SJCRH30 (cell line): Measurements from ENCODE around the gene SPINDOC. TPM values are rescaled to one million over a fixed set of nuclear protein-coding genes. Genes with fewer than 3 reads are reported as not detected.

ENCODE experiments used
- DNase-seq, 2 experiments: peaks; one replicate each; pipeline ENCODE4 v3.0.0-alpha.2; 2015 to 2020
- H3K27ac ChIP-seq: fragments of 250-450 bp; sonication (Bioruptor Pico); 2 replicates; pipeline ENCODE4 v1.5.1; 2020; ENCODE audit warnings: mild to moderate bottlenecking, moderate library complexity
- H3K27me3 ChIP-seq: fragments of 250-450 bp; sonication (Bioruptor Pico); 2 replicates; pipeline ENCODE4 v1.5.1; 2020; ENCODE audit warnings: mild to moderate bottlenecking, moderate library complexity
- H3K36me3 ChIP-seq: fragments of 250-450 bp; sonication (Bioruptor Pico); 2 replicates; pipeline ENCODE4 v1.5.1; 2020; ENCODE audit warnings: mild to moderate bottlenecking, moderate library complexity
- H3K4me1 ChIP-seq: fragments of 250-450 bp; sonication (Bioruptor Pico); 2 replicates; pipeline ENCODE4 v1.5.1; 2020; ENCODE audit warnings: mild to moderate bottlenecking, moderate library complexity
- H3K4me3 ChIP-seq: fragments of 250-450 bp; sonication (Bioruptor Pico); 2 replicates; pipeline ENCODE4 v1.5.1; 2020; ENCODE audit warnings: mild to moderate bottlenecking, moderate library complexity
- H3K9me3 ChIP-seq: fragments of 250-450 bp; sonication (Bioruptor Pico); replicated peaks from 2 replicates; pipeline ENCODE4 v1.5.1; 2020; ENCODE audit warnings: mild to moderate bottlenecking, moderate library complexity
- total RNA-seq: library from RNA; depleted of rRNA; stranded (reverse); fragments of >200 nt; shearing (Covaris generic); gene quantifications from 2 replicates; pipeline ENCODE4 v1.2.3, GENCODE V29; 2014; rRNA removed

Gene SPINDOC
- total RNA-seq, 1 experiment from 2014 or later = 63.7 TPM

- H3K27ac ChIP-seq = no peak overlapping the region
- H3K4me1 ChIP-seq = peaks cover 23% of the 10 kb centered on the region
- 0 out of 2 replicates have a peak, but pooled peaks cover 2% of the 10 kb centered on the region for H3K36me3 ChIP-seq
- peak; percentile 61 to 75 for DNase-seq
- no peaks in the 10 kb centered on the region for H3K9me3 ChIP-seq
- H3K27me3 ChIP-seq = no peaks in the 10 kb centered on the region
- no peak overlapping the region for H3K4me3 ChIP-seq
These were observed 57.3 kb downstream of the SPINDOC start for GRCh38 chr11:63870351-63871140.

- Histone ChIP-seq H3K27ac (no peak overlapping the region), H3K27me3 (no peaks in the 10 kb centered on the region), H3K9me3 (no peaks in the 10 kb centered on the region), H3K4me3 (no peak overlapping the region), H3K4me1 (peaks cover 33% of the 10 kb centered on the region), H3K36me3 (0 out of 2 replicates have a peak, but pooled peaks cover 2% of the 10 kb centered on the region)
- peak; percentile 76 to 84 for DNase-seq
These were observed 58.9 kb downstream of the SPINDOC start for GRCh38 chr11:63871962-63872799.

- H3K27me3 ChIP-seq = no peaks in the 10 kb centered on the region
- DNase-seq = no peak
- H3K36me3 ChIP-seq = 0 out of 2 replicates have a peak, but pooled peaks cover 2% of the 10 kb centered on the region
- peaks cover 33% of the 10 kb centered on the region for H3K4me1 ChIP-seq
- no peak overlapping the region for H3K27ac ChIP-seq
- H3K9me3 ChIP-seq = no peaks in the 10 kb centered on the region
- H3K4me3 ChIP-seq = no peak overlapping the region
These were observed 59.5 kb downstream of the SPINDOC start for GRCh38 chr11:63872800-63873197.

DNA sequence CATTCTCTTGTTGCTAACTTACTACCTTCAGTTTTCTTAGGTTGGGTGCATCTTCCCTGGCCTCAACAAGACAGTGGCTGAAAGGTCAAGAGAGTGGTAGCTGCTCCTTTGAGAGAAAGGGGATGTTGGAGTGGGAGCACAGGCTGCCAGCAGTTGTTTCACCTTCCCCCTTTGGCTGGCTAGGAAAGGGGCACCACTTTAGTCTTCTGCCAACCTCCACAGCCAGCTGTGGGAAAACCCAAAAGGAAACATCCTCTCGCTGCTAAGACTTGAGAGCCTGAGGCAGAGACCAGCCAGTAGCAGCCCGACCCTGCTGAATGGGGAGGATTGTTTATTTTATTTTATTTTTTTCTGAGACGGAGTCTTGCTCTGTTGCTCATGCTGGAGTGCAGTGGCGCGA lies 60.1 kb downstream of the SPINDOC start:
- H3K4me1 ChIP-seq = peaks cover 33% of the 10 kb centered on the region
- H3K4me3 ChIP-seq = no peak overlapping the region
- no peaks in the 10 kb centered on the region for H3K27me3 ChIP-seq
- H3K27ac ChIP-seq = no peak overlapping the region
- H3K9me3 ChIP-seq = no peaks in the 10 kb centered on the region
- 0 out of 2 replicates have a peak, but pooled peaks cover 2% of the 10 kb centered on the region for H3K36me3 ChIP-seq
- DNase-seq = no peak

DNA sequence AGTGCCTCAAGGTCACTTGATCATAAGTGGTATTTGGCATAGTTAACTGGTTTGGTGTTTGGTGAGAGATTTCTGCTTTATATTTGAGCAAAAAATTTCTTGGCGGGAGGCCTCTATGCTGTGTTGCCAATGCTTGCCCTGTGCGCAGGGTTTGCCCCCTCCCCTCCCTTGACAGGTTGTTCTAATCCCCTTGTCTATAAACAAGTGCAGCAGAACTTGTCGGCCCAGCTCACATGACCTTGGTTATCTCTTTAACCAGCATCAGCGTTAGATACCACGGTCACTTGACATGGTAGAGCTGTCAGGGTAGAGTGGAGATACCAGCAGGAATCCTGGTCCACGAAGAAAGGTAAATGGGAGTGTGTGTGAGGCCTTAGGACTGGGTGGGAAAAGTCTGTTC lies 61.3 kb downstream of the SPINDOC start:
- H3K9me3 ChIP-seq = no peaks in the 10 kb centered on the region

DNA sequence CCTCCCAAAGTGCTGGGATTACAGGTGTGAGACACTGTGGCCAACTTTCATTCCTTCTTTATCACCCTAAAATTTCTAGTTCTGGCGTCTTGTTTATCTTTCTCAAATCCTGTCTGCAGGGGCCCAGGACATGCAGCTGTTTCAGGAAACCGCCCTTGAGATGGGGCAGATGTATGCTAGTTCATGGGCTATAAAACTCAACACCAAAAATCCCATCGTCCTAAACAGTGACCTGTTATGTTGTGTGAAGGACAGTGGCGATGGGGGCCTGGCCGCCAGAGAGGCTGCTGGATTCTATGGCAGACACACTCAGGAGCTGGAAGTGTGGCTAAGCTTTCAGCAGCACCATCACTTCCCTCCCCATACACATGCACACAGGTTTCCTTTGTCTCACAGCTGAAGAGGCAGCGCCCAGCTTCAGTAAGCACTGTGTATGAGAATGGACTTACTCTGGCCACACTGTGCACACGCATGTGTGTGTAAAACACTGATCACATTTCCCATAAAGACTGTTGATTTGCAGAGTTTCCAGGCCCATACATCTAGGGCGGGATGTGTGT lies 62.3 kb downstream of the SPINDOC start:
- Histone ChIP-seq H3K27ac (peak overlapping the region; percentile 1; the same call in 1 of the 2 replicates), H3K36me3 (peaks cover 5% of the 10 kb centered on the region; the same call in 1 of the 2 replicates), H3K4me1 (peaks cover 37% of the 10 kb centered on the region), H3K27me3 (no peaks in the 10 kb centered on the region), H3K9me3 (no peaks in the 10 kb centered on the region), H3K4me3 (no peak overlapping the region)
- peak; percentile 61 to 81 for DNase-seq

More for the DNA sequence above, 61.3 kb downstream of the SPINDOC start:
- Histone ChIP-seq H3K27ac (no peak overlapping the region), H3K27me3 (no peaks in the 10 kb centered on the region), H3K4me1 (peaks cover 35% of the 10 kb centered on the region), H3K36me3 (peaks cover 5% of the 10 kb centered on the region; the same call in 1 of the 2 replicates), H3K4me3 (no peak overlapping the region)
- DNase-seq = no peak

DNA sequence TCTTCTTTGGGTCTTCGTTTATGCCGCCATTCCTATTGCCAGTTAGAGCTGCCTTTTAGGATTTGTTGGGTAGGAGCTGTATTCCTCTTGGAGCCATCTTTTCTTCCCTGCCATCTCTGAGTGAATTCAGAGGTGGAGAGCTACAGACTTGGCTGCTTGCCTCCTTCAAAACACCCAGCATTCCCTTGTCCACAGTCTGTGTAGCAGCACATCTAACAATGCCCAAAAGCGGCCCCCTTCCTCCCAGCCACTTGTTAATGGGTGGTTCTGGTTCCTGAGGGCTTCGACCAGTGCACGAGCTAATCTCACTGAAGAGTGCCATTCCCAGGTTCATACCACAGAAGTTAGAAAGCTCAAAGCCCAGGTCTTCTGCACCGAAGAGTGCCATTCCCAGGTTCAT lies 63.4 kb downstream of the SPINDOC start:
- Histone ChIP-seq H3K36me3 (peaks cover 5% of the 10 kb centered on the region; the same call in 1 of the 2 replicates), H3K4me3 (no peak overlapping the region), H3K4me1 (peaks cover 32% of the 10 kb centered on the region), H3K27me3 (no peaks in the 10 kb centered on the region), H3K27ac (no peak overlapping the region), H3K9me3 (no peaks in the 10 kb centered on the region)
- DNase-seq = no peak

Other genes with a start within 250 kb of the SPINDOC start
- gene PLAAT3, start 199.0 kb upstream of the SPINDOC start, total RNA-seq = 7.7 and 10.0 TPM in 2 replicates
- gene ATL3, start 142.1 kb upstream of the SPINDOC start, total RNA-seq = 25.1 and 26.4 TPM in 2 replicates
- gene RTN3, start 132.0 kb upstream of the SPINDOC start, total RNA-seq = 63.8 and 70.2 TPM in 2 replicates
- 20.3 and 21.7 TPM in 2 replicates for gene ZFTA, start 44.7 kb upstream of the SPINDOC start, total RNA-seq
- gene MARK2, start 25.7 kb downstream of the SPINDOC start, total RNA-seq = 20.7 and 23.4 TPM in 2 replicates
- gene RCOR2, start 103.7 kb downstream of the SPINDOC start, total RNA-seq = 17.2 and 17.9 TPM in 2 replicates
- gene NAA40, start 125.5 kb downstream of the SPINDOC start, total RNA-seq = 25.2 and 28.6 TPM in 2 replicates
- gene COX8A, start 161.2 kb downstream of the SPINDOC start, total RNA-seq = 597 and 702 TPM in 2 replicates
- gene OTUB1, start 173.0 kb downstream of the SPINDOC start, total RNA-seq = 79.4 and 80.8 TPM in 2 replicates
- gene FLRT1, start 222.5 kb downstream of the SPINDOC start, total RNA-seq = 0.76 and 1.4 TPM in 2 replicates